K562 (cell line): ENCODE data around the gene MAP3K20. TPM values are rescaled to one million over a fixed set of nuclear protein-coding genes. Genes with fewer than 3 reads are reported as not detected.

Experiments used
- ATAC-seq: fragments of 200-7000 bp; cut with Tn5 transposase; 3 replicates; pipeline ENCODE4 v1.9.1; 2020; ENCODE audit warnings: moderate library complexity
- BruUV-seq: library from RNA; stranded (reverse); fragments of 400-500 nt; replicated peaks from 2 replicates; lab custom pipeline; 2021; lab: Mats Ljungman, UMichigan
- CTCF ChIA-PET: fragments of 300-600 bp; formaldehyde crosslinking; extraction: SDS; loops from one replicate; lab custom pipeline; 2021; ENCODE audit warnings: low intra/inter-chr PET ratio; lab: Yijun Ruan, JAX
- POLR2A ChIA-PET: fragments of 300-600, 350-650 bp; sonication (Branson Sonifier 250); formaldehyde crosslinking; extraction: SDS; loops from one replicate; lab custom pipeline; 2021; ENCODE audit warnings: antibody characterized with exemption, inconsistent platforms; lab: Yijun Ruan, JAX
- DNase-seq, 4 experiments: peaks; one replicate each; pipeline versions ENCODE4 v3.0.0 to v3.0.0-alpha.2; 2011 to 2018; ENCODE audit warnings: low spot score in 3 of 4, mixed read lengths in 3 of 4; ENCODE audit errors: extremely low read depth in 1 of 4
- FAIRE-seq: peaks from 2 replicates; lab custom pipeline; 2011; peaks lifted over from hg19 to GRCh38; lab: Jason Lieb, UNC
- H2AFZ ChIP-seq: 2 replicates; pipeline ENCODE4 v1.6.0; 2011; ENCODE audit warnings: low read depth, low read length, control low read depth, inconsistent platforms
- H3K27ac ChIP-seq: fragments of 200-600 bp; 3 replicates; pipeline ENCODE4 v1.8.0; 2011; ENCODE audit warnings: low read depth, mild to moderate bottlenecking, control low read depth, inconsistent platforms, low read length, moderate library complexity, mixed read lengths; ENCODE audit errors: extremely low read depth
- H3K27me3 ChIP-seq, 2 experiments: fragments of 300-600 bp in 1 of 2; 2 replicates in 1 of 2; 3 replicates in 1 of 2; pipeline versions ENCODE4 v1.6.0 to v1.8.0; 2011; ENCODE audit warnings: inconsistent platforms in 2 of 2, low read length in 2 of 2, mild to moderate bottlenecking in 1 of 2, mixed read lengths in 1 of 2, moderate library complexity in 1 of 2; ENCODE audit not compliant: control insufficient read depth in 2 of 2, insufficient read depth in 2 of 2
- H3K36me3 ChIP-seq: fragments of 300-600 bp; 3 replicates; pipeline ENCODE4 v1.8.0; 2011; ENCODE audit warnings: mild to moderate bottlenecking, low read length, inconsistent platforms; ENCODE audit not compliant: control insufficient read depth, insufficient read depth
- H3K4me1 ChIP-seq, 2 experiments: fragments of 200-600 bp in 1 of 2; replicated peaks in 1 of 2; 2 replicates in 1 of 2; 3 replicates in 1 of 2; pipeline versions ENCODE4 v1.5.1 to v1.8.0; 2011; ENCODE audit warnings: inconsistent platforms in 2 of 2, low read length in 2 of 2, mild to moderate bottlenecking in 1 of 2, mixed read lengths in 1 of 2, moderate library complexity in 1 of 2; ENCODE audit not compliant: control insufficient read depth in 2 of 2, insufficient read depth in 2 of 2
- H3K4me2 ChIP-seq: 2 replicates; pipeline ENCODE4 v1.6.1; 2011; ENCODE audit warnings: low read length, control low read depth, inconsistent platforms, mixed read lengths; ENCODE audit not compliant: insufficient read depth
- H3K4me3 ChIP-seq: fragments of 200-600 bp; sonication (generic), shearing (Covaris generic); 2 replicates; pipeline ENCODE4 v1.5.1; 2016; ENCODE audit warnings: control low read depth, inconsistent platforms
- H3K79me2 ChIP-seq: fragments of 200-600 bp; 3 replicates; pipeline ENCODE4 v1.8.0; 2011; ENCODE audit warnings: low read length, inconsistent platforms; ENCODE audit not compliant: control insufficient read depth, insufficient read depth
- H3K9ac ChIP-seq, 2 experiments: 2 replicates each; pipeline versions ENCODE4 v1.6.0 to v1.6.1; 2011; ENCODE audit warnings: low read depth in 2 of 2, low read length in 2 of 2, control low read depth in 1 of 2, inconsistent platforms in 1 of 2, mild to moderate bottlenecking in 1 of 2, mixed read lengths in 1 of 2; ENCODE audit not compliant: insufficient read depth in 1 of 2
- H3K9me1 ChIP-seq: one replicate; pipeline ENCODE4 v1.6.0; 2011; ENCODE audit warnings: inconsistent platforms, mild to moderate bottlenecking, low read length, moderate library complexity; ENCODE audit not compliant: control insufficient read depth, insufficient read depth
- H3K9me3 ChIP-seq: replicated peaks from 2 replicates; pipeline ENCODE4 v1.5.1; 2011; ENCODE audit warnings: low read depth, low read length, inconsistent platforms; ENCODE audit not compliant: control insufficient read depth, insufficient read depth
- H4K20me1 ChIP-seq: replicated peaks from 2 replicates; pipeline ENCODE4 v1.6.1; 2011; ENCODE audit warnings: low read length, inconsistent platforms, mixed read lengths; ENCODE audit not compliant: control insufficient read depth, insufficient read depth
- CBX2 ChIP-seq: fragments of 200-600 bp; sonication (generic); IDR thresholded peaks from one replicate; pipeline ENCODE4 v1.6.1; 2012; ENCODE audit warnings: mild to moderate bottlenecking, low read length, inconsistent platforms; ENCODE audit not compliant: insufficient read depth, poor library complexity, severe bottlenecking
- EP300 ChIP-seq: IDR thresholded peaks from 2 replicates; pipeline ENCODE4 v1.6.1; 2012; ENCODE audit warnings: low read length, improper control_type of control experiment
- FOXK1 ChIP-seq: sonication (generic); formaldehyde crosslinking; IDR thresholded peaks from 2 replicates; pipeline ENCODE4 v1.8.0; 2022; ENCODE audit warnings: missing genetic modification reagents, mild to moderate bottlenecking, borderline replicate concordance
- GTF3C2 ChIP-seq: IDR thresholded peaks from 3 replicates; pipeline ENCODE4 v1.6.1; 2011; ENCODE audit warnings: borderline replicate concordance, mild to moderate bottlenecking, moderate library complexity; ENCODE audit not compliant: insufficient read length; ENCODE audit errors: extremely low read depth
- KLF1 ChIP-seq: fragments of 450-650 bp; IDR thresholded peaks from 2 replicates; pipeline ENCODE4 v1.6.1; 2016; ENCODE audit warnings: missing genetic modification characterization, missing compliant biosample characterization
- MED1 ChIP-seq: sonication (generic); formaldehyde crosslinking; IDR thresholded peaks from 2 replicates; pipeline ENCODE4 v1.8.1; 2023; ENCODE audit warnings: missing genetic modification reagents, borderline replicate concordance
- SNAPC5 ChIP-seq: fragments of 250-450 bp; sonication (Bioruptor Pico); IDR thresholded peaks from 2 replicates; pipeline ENCODE4 v1.8.0; 2021; ENCODE audit warnings: moderate library complexity, mild to moderate bottlenecking, inconsistent platforms
- WGBS: fragments of 100-300 bp; shearing (Covaris generic); methylation state at CpG from one replicate; pipeline ENCODE4 v1.1.6; 2016; ENCODE audit warnings: low coverage, mixed read lengths; ENCODE audit not compliant: insufficient coverage; ENCODE audit errors: missing lambda C conversion rate; 5-methylcytosine and 5-hydroxymethylcytosine counted together
- in situ Hi-C: fragments of 300-500 bp; cut with MboI; formaldehyde crosslinking; loops from 4 replicates; pipeline ENCODE4 v1.15.0; 2018; ENCODE audit warnings: inconsistent platforms, mixed read lengths
- intact Hi-C: fragments of 100-400 bp; cut with micrococcal nuclease; formaldehyde crosslinking; loops from 2 replicates; pipeline ENCODE4 v1.14.2; 2022
- polyA plus RNA-seq, 8 experiments: library from polyadenylated mRNA; depleted of rRNA in 4 of 8; stranded (reverse) in 5 of 8; unstranded in 3 of 8; fragments of >200 nt; fragmentation: Nextera tagmentation in 2 of 8; fragmentation: Illumina TruSeq in 1 of 8; extraction: Ambion mirVana in 2 of 8; extraction: Trizol in 1 of 8; gene quantifications; 2 replicates each; pipeline versions ENCODE4 v1.2.1 to v1.2.3, GENCODE V29; 2011 to 2014; ENCODE audit warnings: inconsistent platforms in 1 of 8, missing spikeins in 1 of 8
- total RNA-seq, 7 experiments: library from RNA; depleted of rRNA in 6 of 7; stranded (reverse); fragments of >200 nt in 6 of 7; fragmentation: Illumina TruSeq in 2 of 7; extraction: Trizol in 2 of 7; gene quantifications; 2 replicates each; pipeline versions ENCODE4 v1.2.1 to v1.2.3, GENCODE V29; 2011 to 2021; ENCODE audit warnings: low replicate concordance in 1 of 7

MAP3K20 gene
- total and polyA plus RNA-seq, 9 of the 15 experiments (the other 6 are each of a cell fraction or from before 2014, with no cell fraction given) = 9.8 to 34.2 (median 27.3) TPM

GRCh38 chr2:173305303-173305702, 229.7 kb downstream of the MAP3K20 start (continued):
- TF ChIP-seq KLF1 (tag) (no peak), CBX2 (no peak), GTF3C2 (no peak), EP300 (no peak)

- H3K9ac ChIP-seq = no peak overlapping the region; a peak in 1 of 4 replicates
- no peaks in the 10 kb centered on the region for H3K79me2 ChIP-seq
- peaks cover 5 to 7% of the 10 kb centered on the region in 2 experiments; a peak in 3 of 5 replicates for H3K4me1 ChIP-seq
- no peak for TF ChIP-seq MED1
- no peak for TF ChIP-seq SNAPC5
- TF ChIP-seq FOXK1 (CRISPR knock-in tag) = no peak
- ATAC-seq (peak; percentile 60), FAIRE-seq (no peak), DNase-seq (no peak)
- H3K9me1 ChIP-seq = no peaks in the 10 kb centered on the region
- no peaks in the 10 kb centered on the region; a peak in 1 of 5 replicates for H3K27me3 ChIP-seq
- 13% methylated on average over 4 of the region's 4 CpGs for WGBS
- H2AFZ ChIP-seq = peak overlapping the region; percentile 27; the same call in 1 of the 2 replicates
- in situ Hi-C loops (no loop called here), intact Hi-C loops (no loop called here)
- ChIA-PET CTCF (no interaction called here), POLR2A (no interaction called here)
- peak overlapping the region; percentile 3; the same call in 1 of the 2 replicates for H3K4me2 ChIP-seq
- H3K9me3 ChIP-seq = no peaks in the 10 kb centered on the region
- H4K20me1 ChIP-seq = no peaks in the 10 kb centered on the region
- no peaks in the 10 kb centered on the region for H3K36me3 ChIP-seq
- H3K27ac ChIP-seq = no peak overlapping the region
- H3K4me3 ChIP-seq = no peak overlapping the region
- BruUV-seq = no TSS peak
Measured at GRCh38 chr2:173307293-173307692, 231.6 kb downstream of the MAP3K20 start.
